ENCODE measurements around the gene PLXNA2. TPM values are rescaled to one million over a fixed set of nuclear protein-coding genes. Genes with fewer than 3 reads are reported as not detected.

PLXNA2 gene
- total and polyA plus RNA-seq, 2 of the 13 experiments (the other 11 are each of a cell fraction or from before 2014, with no cell fraction given), result 1.1 to 2.1 TPM

DNA sequence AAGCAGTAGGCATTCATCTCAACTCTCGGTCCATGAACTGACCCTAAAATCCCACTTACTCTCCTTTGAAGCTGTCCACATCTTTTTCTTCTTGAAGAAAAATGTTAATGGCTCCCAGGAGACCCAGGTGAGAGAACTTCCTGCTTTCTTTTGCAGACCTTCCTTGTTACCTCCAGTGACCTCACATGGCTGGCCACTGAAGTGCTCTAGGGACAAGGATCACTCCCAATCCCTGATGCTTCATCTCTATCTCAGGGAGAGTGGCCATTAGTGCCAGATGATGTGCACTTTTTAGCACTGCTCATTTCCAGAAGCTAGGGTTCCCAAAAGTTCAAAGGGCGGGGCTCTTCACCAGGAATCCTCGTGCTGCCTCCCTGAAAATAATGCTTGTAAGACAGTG lies 16.2 kb downstream of the PLXNA2 start:
- Histone ChIP-seq H4K20me1 (ENCODE audit: insufficient read depth, low read length) (no peaks in the 10 kb centered on the region), H3K4me2 (ENCODE audit: low read depth, low read length) (no peak overlapping the region), H3K27me3 (ENCODE audit: control insufficient read depth in 1 of 2, insufficient read depth in 2 of 2, low read length in 2 of 2) (no peaks in the 10 kb centered on the region), H2AFZ (ENCODE audit: low read length) (no peak overlapping the region), H3K4me1 (ENCODE audit: insufficient read depth, low read length) (no peaks in the 10 kb centered on the region), H3K9ac (ENCODE audit: insufficient read depth, low read depth, low read length) (no peak overlapping the region), H3K36me3 (replicated peaks in 1 of 2; ENCODE audit: control insufficient read depth in 1 of 2, insufficient read depth in 2 of 2, low read length in 2 of 2) (no peaks in the 10 kb centered on the region; a peak in 1 of 5 replicates), H3K79me2 (ENCODE audit: insufficient read depth, low read length) (no peaks in the 10 kb centered on the region), H3K9me3 (ENCODE audit: low read length) (no peaks in the 10 kb centered on the region), H3K4me3 (replicated peaks in 1 of 3; ENCODE audit: insufficient read depth in 1 of 3, low read depth in 2 of 3, low read length in 3 of 3) (no peak overlapping the region), H3K27ac (ENCODE audit: extremely low read length, insufficient read depth, low read length) (no peak overlapping the region)
- no peak; the same call in 2 of the 3 replicates for ATAC-seq
- ChIA-PET POLR2A (interaction anchor here (0.7 kb wide), 1 partner anchor 8 kb away, joined by 3 read pairs; no protein-coding TSS in a partner anchor), CTCF (ENCODE audit: low intra/inter-chr PET ratio, low total read pairs) (no interaction called here)
- DNase-seq (ENCODE audit: low spot score), result no peak
- intact Hi-C loops (cut with micrococcal nuclease; ENCODE audit: unreplicated experiment), result no loop called here
- in situ Hi-C loops (cut with HindIII; ENCODE audit: extremely low pct_ligation_motif_present, low pct_unique_long_range_greater_than_20kb), result no loop called here
- WGBS (ENCODE audit: low lambda C conversion rate), result 82% methylated on average over 3 of the region's 3 CpGs
- TF ChIP-seq EED (CRISPR knock-in tag; IDR thresholded peaks at IDR 0.05), result no peak
- no peak for TF ChIP-seq PRMT3 (CRISPR knock-in tag; IDR thresholded peaks at IDR 0.05; ENCODE audit: borderline replicate concordance, low read depth)
- no peak for TF ChIP-seq JDP2 (CRISPR knock-in tag; IDR thresholded peaks at IDR 0.05; ENCODE audit: borderline replicate concordance)
- TF ChIP-seq MAZ (IDR thresholded peaks at IDR 0.05; ENCODE audit: borderline replicate concordance, low read depth, low read length), result no peak
- no peak for TF ChIP-seq MAZ (CRISPR knock-in tag; IDR thresholded peaks at IDR 0.05; ENCODE audit: low read depth)
- no peak for TF ChIP-seq ZNF501 (CRISPR knock-in tag; IDR thresholded peaks at IDR 0.05)
- TF ChIP-seq BHLHE40 (IDR thresholded peaks at IDR 0.05; ENCODE audit: low read length), result no peak
- TF ChIP-seq NFYC (CRISPR knock-in tag; IDR thresholded peaks at IDR 0.05), result no peak
- TF ChIP-seq, protein P1, sequence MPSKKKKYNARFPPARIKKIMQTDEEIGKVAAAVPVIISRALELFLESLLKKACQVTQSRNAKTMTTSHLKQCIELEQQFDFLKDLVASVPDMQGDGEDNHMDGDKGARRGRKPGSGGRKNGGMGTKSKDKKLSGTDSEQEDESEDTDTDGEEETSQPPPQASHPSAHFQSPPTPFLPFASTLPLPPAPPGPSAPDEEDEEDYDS (CRISPR knock-in tag; IDR thresholded peaks at IDR 0.05), result no peak
- no peak for TF ChIP-seq ZFP37 (CRISPR knock-in tag; IDR thresholded peaks at IDR 0.05; ENCODE audit: borderline replicate concordance)
- TF ChIP-seq, protein P2, sequence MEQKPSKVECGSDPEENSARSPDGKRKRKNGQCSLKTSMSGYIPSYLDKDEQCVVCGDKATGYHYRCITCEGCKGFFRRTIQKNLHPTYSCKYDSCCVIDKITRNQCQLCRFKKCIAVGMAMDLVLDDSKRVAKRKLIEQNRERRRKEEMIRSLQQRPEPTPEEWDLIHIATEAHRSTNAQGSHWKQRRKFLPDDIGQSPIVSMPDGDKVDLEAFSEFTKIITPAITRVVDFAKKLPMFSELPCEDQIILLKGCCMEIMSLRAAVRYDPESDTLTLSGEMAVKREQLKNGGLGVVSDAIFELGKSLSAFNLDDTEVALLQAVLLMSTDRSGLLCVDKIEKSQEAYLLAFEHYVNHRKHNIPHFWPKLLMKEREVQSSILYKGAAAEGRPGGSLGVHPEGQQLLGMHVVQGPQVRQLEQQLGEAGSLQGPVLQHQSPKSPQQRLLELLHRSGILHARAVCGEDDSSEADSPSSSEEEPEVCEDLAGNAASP (CRISPR knock-in tag; IDR thresholded peaks at IDR 0.05; ENCODE audit: borderline replicate concordance), result no peak
- no peak for TF ChIP-seq SRSF4 (IDR thresholded peaks at IDR 0.05; ENCODE audit: low read depth, low read length, poor library complexity, severe bottlenecking)
- TF ChIP-seq CCDC6 (CRISPR knock-in tag; IDR thresholded peaks at IDR 0.05), result no peak
- no TSS peak for BruUV-seq (replicated peaks)
- FAIRE-seq, result no peak

All from HepG2 (cell line).